ENCODE results near the gene TTC7B. TPM values are rescaled to one million over a fixed set of nuclear protein-coding genes. Genes with fewer than 3 reads are reported as not detected.

The TTC7B gene
- total RNA-seq, 1 experiment from 2014 or later, result 70.6 TPM

DNA sequence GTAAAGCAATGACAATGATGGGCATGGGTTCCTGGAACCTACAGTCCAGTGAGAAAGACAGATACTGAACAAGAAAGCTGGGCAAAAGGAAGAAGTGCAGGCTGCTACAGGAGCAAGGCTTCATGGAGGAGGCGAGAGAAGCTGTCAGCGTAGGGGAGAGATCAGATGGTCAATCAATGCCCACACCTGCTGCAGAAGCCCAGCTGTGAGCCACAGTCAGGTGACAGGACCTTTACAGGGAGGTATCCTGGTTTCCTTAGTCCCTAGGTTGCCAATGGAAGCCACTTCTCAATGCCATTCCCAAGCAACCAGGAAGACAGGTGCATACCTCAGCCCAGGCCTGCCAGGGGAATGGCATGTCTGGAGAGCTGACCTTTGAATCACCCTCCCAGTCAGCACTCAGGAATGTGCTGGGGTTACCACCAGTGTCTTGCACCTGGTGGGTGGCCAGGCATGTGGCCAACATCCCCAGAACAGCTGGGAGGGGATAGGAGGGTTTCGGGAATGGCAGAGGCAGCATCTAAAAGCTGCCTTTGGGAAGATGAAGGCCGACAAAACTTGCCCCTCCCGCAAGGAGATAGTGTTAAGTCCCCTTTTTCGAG, 170.3 kb downstream of the TTC7B start:
- DNase-seq (ENCODE audit: low read depth, low spot score), result peak; percentile 55

DNA sequence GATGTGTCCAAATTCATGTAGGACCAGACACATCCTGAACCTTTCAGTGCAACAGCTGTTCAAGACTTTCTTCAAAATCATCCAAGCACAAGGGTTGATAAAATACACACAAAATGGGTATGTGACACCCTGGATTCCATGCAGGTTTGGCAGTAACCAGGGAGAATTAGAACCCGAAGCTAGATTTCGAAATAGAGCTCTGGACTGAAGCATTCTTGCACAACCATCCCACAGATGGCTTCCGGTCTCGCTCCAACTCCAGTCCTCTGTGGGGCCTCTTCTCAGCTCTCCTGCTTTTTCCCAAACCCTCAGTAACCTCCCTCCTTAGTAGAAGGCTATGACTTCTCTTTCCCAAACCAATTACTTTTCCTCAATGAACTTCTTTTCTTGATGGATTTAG, 171.3 kb downstream of the TTC7B start:
- Histone ChIP-seq H3K9me3 (ENCODE audit: control insufficient read depth in 1 of 2, insufficient read depth in 1 of 2, low read depth in 1 of 2, low read length in 2 of 2) (no peaks in the 10 kb centered on the region), H3K4me3 (replicated peaks in 1 of 2; ENCODE audit: low read depth in 1 of 2, low read length in 2 of 2) (no peak overlapping the region), H3K4me2 (ENCODE audit: low read length) (peak overlapping the region; percentile 81), H2AFZ (ENCODE audit: low read depth, low read length, poor library complexity, severe bottlenecking) (no peak overlapping the region), H3K27me3 (ENCODE audit: insufficient read depth, low read length) (no peaks in the 10 kb centered on the region), H3K36me3 (ENCODE audit: control insufficient read depth in 1 of 2, insufficient read depth in 2 of 2, low read length in 2 of 2) (no peaks in the 10 kb centered on the region), H3K9ac (ENCODE audit: low read length) (no peak overlapping the region), H3K9me2 (ENCODE audit: insufficient read depth) (no peaks in the 10 kb centered on the region), H3K4me1 (ENCODE audit: control insufficient read depth in 1 of 2, insufficient read depth in 2 of 2, low read length in 2 of 2) (peaks cover 15 to 29% of the 10 kb centered on the region in 2 experiments), H3K79me2 (ENCODE audit: insufficient read depth, low read length) (no peaks in the 10 kb centered on the region), H3K27ac (ENCODE audit: low read depth, low read length) (no peak overlapping the region), H4K20me1 (ENCODE audit: insufficient read depth) (no peaks in the 10 kb centered on the region; the same call in 1 of the 2 replicates)
- ChIA-PET POLR2A (no interaction called here), CTCF (no interaction called here), RAD21 (ENCODE audit: low non-redundant PET in 1 of 2, low total read pairs in 2 of 2, uncharacterized antibody in 2 of 2, unreplicated experiment in 2 of 2) (no interaction called here)
- intact Hi-C loops (cut with micrococcal nuclease), result no loop called here
- no TSS peak for BruUV-seq (replicated peaks)
- DNase-seq (ENCODE audit: low read depth, low spot score) (no peak), ATAC-seq (no peak)
- TF ChIP-seq ELF1 (IDR thresholded peaks at IDR 0.05; ENCODE audit: borderline replicate concordance, low read depth), result no peak
- TF ChIP-seq ZFX (IDR thresholded peaks at IDR 0.05), result no peak
- no peak for TF ChIP-seq YY1 (IDR thresholded peaks at IDR 0.05; ENCODE audit: extremely low read depth, insufficient replicate concordance, low read depth, low read length)
- TF ChIP-seq CEBPB (IDR thresholded peaks at IDR 0.05; ENCODE audit: low read depth), result no peak
- TF ChIP-seq, protein P1, sequence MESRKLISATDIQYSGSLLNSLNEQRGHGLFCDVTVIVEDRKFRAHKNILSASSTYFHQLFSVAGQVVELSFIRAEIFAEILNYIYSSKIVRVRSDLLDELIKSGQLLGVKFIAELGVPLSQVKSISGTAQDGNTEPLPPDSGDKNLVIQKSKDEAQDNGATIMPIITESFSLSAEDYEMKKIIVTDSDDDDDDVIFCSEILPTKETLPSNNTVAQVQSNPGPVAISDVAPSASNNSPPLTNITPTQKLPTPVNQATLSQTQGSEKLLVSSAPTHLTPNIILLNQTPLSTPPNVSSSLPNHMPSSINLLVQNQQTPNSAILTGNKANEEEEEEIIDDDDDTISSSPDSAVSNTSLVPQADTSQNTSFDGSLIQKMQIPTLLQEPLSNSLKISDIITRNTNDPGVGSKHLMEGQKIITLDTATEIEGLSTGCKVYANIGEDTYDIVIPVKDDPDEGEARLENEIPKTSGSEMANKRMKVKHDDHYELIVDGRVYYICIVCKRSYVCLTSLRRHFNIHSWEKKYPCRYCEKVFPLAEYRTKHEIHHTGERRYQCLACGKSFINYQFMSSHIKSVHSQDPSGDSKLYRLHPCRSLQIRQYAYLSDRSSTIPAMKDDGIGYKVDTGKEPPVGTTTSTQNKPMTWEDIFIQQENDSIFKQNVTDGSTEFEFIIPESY (IDR thresholded peaks at IDR 0.05; ENCODE audit: extremely low read depth, insufficient replicate concordance, low read length), result no peak
- TF ChIP-seq SIN3A (IDR thresholded peaks at IDR 0.05; ENCODE audit: low read depth), result no peak
- TF ChIP-seq SP1 (IDR thresholded peaks at IDR 0.05; ENCODE audit: low read depth), result no peak
- TF ChIP-seq JUND (IDR thresholded peaks at IDR 0.05), result no peak
- TF ChIP-seq EZH2phosphoT487 (IDR thresholded peaks at IDR 0.05; ENCODE audit: borderline replicate concordance), result no peak
- no peak for TF ChIP-seq CBX3 (IDR thresholded peaks at IDR 0.05; ENCODE audit: low read depth)
- TF ChIP-seq EGR1 (IDR thresholded peaks at IDR 0.05; ENCODE audit: low read depth), result no peak
- no peak for TF ChIP-seq TCF7L2 (IDR thresholded peaks at IDR 0.05; ENCODE audit: borderline replicate concordance, extremely low read depth, insufficient read depth, insufficient read length)
- TF ChIP-seq POLR2AphosphoS5 (IDR thresholded peaks at IDR 0.05; ENCODE audit: low read depth, low read length), result no peak
- TF ChIP-seq RAD21 (IDR thresholded peaks at IDR 0.05; ENCODE audit: low read depth), result no peak

More for the DNA sequence above, 170.3 kb downstream of the TTC7B start:
- Histone ChIP-seq H3K9me2 (ENCODE audit: insufficient read depth) (no peaks in the 10 kb centered on the region), H3K27ac (ENCODE audit: low read depth, low read length) (peak overlapping the region; percentile 36; the same call in 1 of the 2 replicates), H3K36me3 (ENCODE audit: control insufficient read depth in 1 of 2, insufficient read depth in 2 of 2, low read length in 2 of 2) (no peaks in the 10 kb centered on the region), H4K20me1 (ENCODE audit: insufficient read depth) (no peaks in the 10 kb centered on the region; the same call in 1 of the 2 replicates), H3K27me3 (ENCODE audit: insufficient read depth, low read length) (no peaks in the 10 kb centered on the region), H3K79me2 (ENCODE audit: insufficient read depth, low read length) (no peaks in the 10 kb centered on the region), H3K4me3 (replicated peaks in 1 of 2; ENCODE audit: low read depth in 1 of 2, low read length in 2 of 2) (peak overlapping the region in 1 of 2 experiments; percentile 36; a peak in 1 of 4 replicates), H3K4me1 (ENCODE audit: control insufficient read depth in 1 of 2, insufficient read depth in 2 of 2, low read length in 2 of 2) (peaks cover 15 to 29% of the 10 kb centered on the region in 2 experiments), H3K4me2 (ENCODE audit: low read length) (peak overlapping the region; percentile 81), H2AFZ (ENCODE audit: low read depth, low read length, poor library complexity, severe bottlenecking) (no peak overlapping the region), H3K9ac (ENCODE audit: low read length) (peak overlapping the region; percentile 21; the same call in 1 of the 2 replicates), H3K9me3 (ENCODE audit: control insufficient read depth in 1 of 2, insufficient read depth in 1 of 2, low read depth in 1 of 2, low read length in 2 of 2) (no peaks in the 10 kb centered on the region)
- ChIA-PET CTCF (no interaction called here), RAD21 (ENCODE audit: low non-redundant PET in 1 of 2, low total read pairs in 2 of 2, uncharacterized antibody in 2 of 2, unreplicated experiment in 2 of 2) (no interaction called here), POLR2A (interaction anchor here (1.5 kb wide), 1 partner anchor 17 kb away, joined by 4 read pairs; no protein-coding TSS in a partner anchor)
- ATAC-seq, result peak; percentile 98
- no TSS peak for BruUV-seq (replicated peaks)
- intact Hi-C loops (cut with micrococcal nuclease), result no loop called here
- TF ChIP-seq SIN3A (IDR thresholded peaks at IDR 0.05; ENCODE audit: low read depth) (no peak), TCF7L2 (IDR thresholded peaks at IDR 0.05; ENCODE audit: borderline replicate concordance, extremely low read depth, insufficient read depth, insufficient read length) (no peak), JUND (IDR thresholded peaks at IDR 0.05) (peak; percentile 65; the same call in 1 of the 2 replicates), FOSL1 (IDR thresholded peaks at IDR 0.05; ENCODE audit: low read depth) (peak; percentile 57), YY1 (IDR thresholded peaks at IDR 0.05; ENCODE audit: extremely low read depth, insufficient replicate concordance, low read depth, low read length) (no peak), POLR2AphosphoS5 (IDR thresholded peaks at IDR 0.05; ENCODE audit: low read depth, low read length) (0 out of 2 replicates have a peak, but pooled peaks have one; percentile 19), SP1 (IDR thresholded peaks at IDR 0.05; ENCODE audit: low read depth) (peak; percentile 68)
- TF ChIP-seq, protein P2, sequence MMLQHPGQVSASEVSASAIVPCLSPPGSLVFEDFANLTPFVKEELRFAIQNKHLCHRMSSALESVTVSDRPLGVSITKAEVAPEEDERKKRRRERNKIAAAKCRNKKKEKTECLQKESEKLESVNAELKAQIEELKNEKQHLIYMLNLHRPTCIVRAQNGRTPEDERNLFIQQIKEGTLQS (IDR thresholded peaks at IDR 0.05), result no peak
